WERI-Rb-1 (cell line): ENCODE data around the gene PHKB.

Experiments
- DNase-seq: peaks from one replicate; pipeline ENCODE4 v3.0.0-alpha.2; 2020
- H3K27ac ChIP-seq: fragments of 250-450 bp; sonication (Bioruptor Pico); 2 replicates; pipeline ENCODE4 v1.5.1; 2020; ENCODE audit warnings: mild to moderate bottlenecking, moderate library complexity
- H3K27me3 ChIP-seq: fragments of 250-450 bp; sonication (Bioruptor Pico); 2 replicates; pipeline ENCODE4 v1.5.1; 2021; ENCODE audit warnings: mild to moderate bottlenecking, low read depth, moderate library complexity; ENCODE audit not compliant: insufficient read depth, severe bottlenecking
- H3K36me3 ChIP-seq: fragments of 250-450 bp; sonication (Bioruptor Pico); 2 replicates; pipeline ENCODE4 v1.5.1; 2020; ENCODE audit warnings: mild to moderate bottlenecking, moderate library complexity
- H3K4me3 ChIP-seq: 2 replicates; pipeline ENCODE4 v1.5.1; 2011; ENCODE audit warnings: low read depth, mild to moderate bottlenecking, control low read depth, low read length
- H3K9me3 ChIP-seq: fragments of 250-450 bp; sonication (Bioruptor Pico); 2 replicates; pipeline ENCODE4 v1.5.1; 2021; ENCODE audit warnings: mild to moderate bottlenecking, moderate library complexity; ENCODE audit not compliant: severe bottlenecking
- TF ChIP-seq, protein P1 (sequence below): IDR thresholded peaks from 2 replicates; pipeline ENCODE4 v1.5.1; 2011; ENCODE audit warnings: low read depth, mild to moderate bottlenecking, control low read depth, inconsistent platforms, low read length

PHKB gene

DNA sequence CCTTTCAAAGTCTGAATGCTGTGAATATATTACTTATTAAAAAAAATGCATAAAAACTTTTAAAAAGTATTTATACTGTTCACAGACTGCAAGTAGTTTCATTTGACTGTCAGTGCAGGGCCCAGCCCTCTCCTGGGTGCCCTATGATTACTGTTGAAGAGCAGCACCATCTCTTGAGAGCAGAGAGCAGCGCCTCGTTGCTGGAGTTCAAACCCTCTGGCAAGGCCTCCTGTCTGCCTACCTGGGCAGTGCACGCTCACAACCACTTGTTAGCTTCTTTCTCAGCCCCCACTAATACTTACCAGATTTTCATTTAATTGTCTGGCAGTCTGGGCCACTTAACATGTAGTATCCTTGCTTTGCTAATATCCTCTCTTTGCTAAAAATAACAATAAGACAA lies 233.4 kb downstream of the PHKB start:
- TF ChIP-seq, protein P1, sequence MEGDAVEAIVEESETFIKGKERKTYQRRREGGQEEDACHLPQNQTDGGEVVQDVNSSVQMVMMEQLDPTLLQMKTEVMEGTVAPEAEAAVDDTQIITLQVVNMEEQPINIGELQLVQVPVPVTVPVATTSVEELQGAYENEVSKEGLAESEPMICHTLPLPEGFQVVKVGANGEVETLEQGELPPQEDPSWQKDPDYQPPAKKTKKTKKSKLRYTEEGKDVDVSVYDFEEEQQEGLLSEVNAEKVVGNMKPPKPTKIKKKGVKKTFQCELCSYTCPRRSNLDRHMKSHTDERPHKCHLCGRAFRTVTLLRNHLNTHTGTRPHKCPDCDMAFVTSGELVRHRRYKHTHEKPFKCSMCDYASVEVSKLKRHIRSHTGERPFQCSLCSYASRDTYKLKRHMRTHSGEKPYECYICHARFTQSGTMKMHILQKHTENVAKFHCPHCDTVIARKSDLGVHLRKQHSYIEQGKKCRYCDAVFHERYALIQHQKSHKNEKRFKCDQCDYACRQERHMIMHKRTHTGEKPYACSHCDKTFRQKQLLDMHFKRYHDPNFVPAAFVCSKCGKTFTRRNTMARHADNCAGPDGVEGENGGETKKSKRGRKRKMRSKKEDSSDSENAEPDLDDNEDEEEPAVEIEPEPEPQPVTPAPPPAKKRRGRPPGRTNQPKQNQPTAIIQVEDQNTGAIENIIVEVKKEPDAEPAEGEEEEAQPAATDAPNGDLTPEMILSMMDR = peak; percentile 28; the same call in 1 of the 2 replicates
- no peaks in the 10 kb centered on the region for H3K9me3 ChIP-seq
- H3K27ac ChIP-seq = no peak overlapping the region
- no peaks in the 10 kb centered on the region for H3K27me3 ChIP-seq
- H3K4me3 ChIP-seq = no peak overlapping the region
- DNase-seq = no peak
- H3K36me3 ChIP-seq = peaks cover 8% of the 10 kb centered on the region; the same call in 1 of the 2 replicates

DNA sequence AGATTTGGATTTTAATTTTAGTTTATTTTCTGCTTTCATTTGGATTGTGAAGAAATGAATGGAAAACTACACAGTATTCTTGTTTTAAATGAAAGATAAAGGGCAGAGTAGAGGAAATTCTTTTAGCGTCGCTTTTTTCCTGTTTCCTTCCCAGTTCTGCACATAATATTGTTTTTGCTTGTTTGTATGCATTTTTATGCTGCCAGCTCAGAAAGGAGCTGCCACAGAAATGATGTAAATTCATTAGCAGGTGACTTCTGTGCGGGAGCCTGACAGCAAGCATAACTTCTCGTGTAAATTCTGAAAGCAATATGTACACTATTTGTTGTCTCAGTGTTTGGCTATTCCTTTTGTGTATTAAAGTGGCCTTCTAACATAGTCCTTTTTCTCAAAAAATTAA lies 234.6 kb downstream of the PHKB start:
- TF ChIP-seq, protein P1 = no peak
- no peaks in the 10 kb centered on the region for H3K27me3 ChIP-seq
- no peaks in the 10 kb centered on the region for H3K9me3 ChIP-seq
- no peak overlapping the region for H3K4me3 ChIP-seq
- no peak for DNase-seq
- H3K36me3 ChIP-seq = peaks cover 5% of the 10 kb centered on the region; the same call in 1 of the 2 replicates
- no peak overlapping the region for H3K27ac ChIP-seq

DNA sequence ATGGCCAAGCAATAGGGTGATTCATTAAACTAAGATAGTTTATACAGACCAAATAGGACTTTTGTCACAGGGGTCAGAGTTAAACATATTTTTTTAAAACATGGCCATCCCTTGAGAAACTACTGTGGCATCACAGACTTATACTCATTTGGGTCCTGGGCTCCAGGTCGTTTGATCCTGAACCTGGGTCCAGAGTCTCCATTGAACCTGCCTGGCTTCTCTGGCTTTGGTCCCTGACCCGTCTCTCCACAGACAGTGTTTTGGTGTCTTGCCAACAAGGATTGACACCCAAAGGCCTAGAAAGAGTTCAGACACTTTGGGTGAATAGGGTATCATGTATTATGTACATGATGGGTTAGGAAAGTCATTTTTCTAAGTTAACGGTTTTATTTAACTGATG lies 236.7 kb downstream of the PHKB start:
- TF ChIP-seq, protein P1 = no peak
- no peak overlapping the region for H3K4me3 ChIP-seq
- H3K27me3 ChIP-seq = no peaks in the 10 kb centered on the region
- DNase-seq = no peak
- no peaks in the 10 kb centered on the region for H3K9me3 ChIP-seq
- H3K36me3 ChIP-seq = peaks cover 5% of the 10 kb centered on the region; the same call in 1 of the 2 replicates
- no peak overlapping the region for H3K27ac ChIP-seq

DNA sequence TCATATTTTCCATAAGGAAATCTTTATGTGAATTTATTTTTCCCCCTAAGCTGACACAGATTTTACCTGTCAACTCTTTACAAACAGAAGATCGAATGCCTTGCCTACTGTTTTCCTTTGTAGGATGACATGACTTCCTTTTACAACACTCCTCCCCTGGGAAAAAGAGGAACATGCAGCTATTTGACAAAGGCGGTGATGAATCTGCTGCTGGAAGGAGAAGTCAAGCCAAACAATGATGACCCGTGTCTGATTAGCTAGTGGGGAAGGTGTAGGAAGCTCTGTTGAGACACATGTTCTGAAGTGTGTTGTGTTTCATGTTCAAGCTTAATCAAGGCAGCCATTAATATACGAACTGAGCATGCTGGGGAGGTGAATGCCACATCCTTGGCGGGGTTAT lies 238.0 kb downstream of the PHKB start:
- 0 out of 2 replicates have a peak, but pooled peaks cover under 1% of the 10 kb centered on the region for H3K36me3 ChIP-seq
- H3K27ac ChIP-seq = no peak overlapping the region
- TF ChIP-seq, protein P1 = no peak

DNA sequence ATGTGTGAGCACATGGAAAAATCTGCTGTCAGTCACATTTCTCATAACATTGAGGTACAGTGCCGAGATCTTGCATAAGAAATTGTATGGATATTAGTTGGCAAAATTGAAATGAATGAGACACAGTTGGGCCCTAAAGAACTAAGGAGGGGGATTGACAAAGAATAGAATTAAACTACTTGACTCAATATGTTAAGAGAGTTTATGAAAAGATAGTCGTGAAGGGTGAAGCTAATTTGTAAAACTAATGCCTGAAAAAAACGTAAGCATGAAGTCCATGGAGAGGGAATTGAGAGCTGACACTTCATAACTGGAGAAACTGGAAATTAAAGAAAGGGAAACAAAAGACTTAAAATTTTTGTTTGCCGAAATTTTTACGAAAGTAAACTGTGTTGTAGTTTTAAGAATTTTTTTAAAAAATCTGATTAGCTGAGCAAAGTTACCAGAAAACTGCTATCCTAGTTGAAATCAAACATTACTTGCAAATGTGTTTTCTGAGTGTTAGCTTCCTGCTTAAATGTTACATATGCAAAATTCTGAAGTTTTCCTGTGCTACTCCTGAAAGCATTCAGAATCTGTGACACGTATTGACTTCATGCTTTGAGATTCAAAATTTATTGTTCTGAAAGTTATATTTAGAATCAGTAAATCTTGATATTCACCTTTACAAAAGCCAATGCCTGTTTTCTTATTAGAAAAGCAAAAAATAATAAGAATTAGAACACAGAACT lies 239.9 kb downstream of the PHKB start:
- Histone ChIP-seq H3K4me3 (no peak overlapping the region), H3K36me3 (no peaks in the 10 kb centered on the region), H3K27me3 (no peaks in the 10 kb centered on the region), H3K9me3 (no peaks in the 10 kb centered on the region), H3K27ac (no peak overlapping the region)
- TF ChIP-seq, protein P1 = no peak
- DNase-seq = no peak

More for the DNA sequence above, 238.0 kb downstream of the PHKB start:
- Histone ChIP-seq H3K27me3 (no peaks in the 10 kb centered on the region), H3K9me3 (no peaks in the 10 kb centered on the region), H3K4me3 (no peak overlapping the region)
- DNase-seq = no peak

DNA sequence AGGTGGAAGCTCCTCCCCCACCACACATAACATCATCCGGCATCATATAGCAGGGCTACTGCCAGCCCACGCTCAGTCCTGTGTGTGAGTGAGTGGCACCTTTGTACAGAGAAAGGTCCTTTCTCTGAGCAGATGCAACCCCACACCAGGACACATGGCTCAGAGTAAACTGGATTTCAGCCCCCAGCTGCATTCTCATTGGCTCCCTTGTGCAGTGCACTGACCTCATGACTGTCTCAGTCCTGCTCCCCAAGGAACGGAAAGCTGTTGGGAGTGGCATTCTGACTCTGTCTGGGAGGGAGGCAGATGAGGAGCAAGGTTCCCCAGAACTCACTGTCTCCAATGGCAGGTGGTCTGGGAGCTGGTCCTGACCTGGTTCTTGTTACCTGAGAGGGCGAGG lies 244.1 kb downstream of the PHKB start:
- Histone ChIP-seq H3K4me3 (no peak overlapping the region), H3K9me3 (no peaks in the 10 kb centered on the region), H3K27ac (no peak overlapping the region), H3K36me3 (no peaks in the 10 kb centered on the region), H3K27me3 (no peaks in the 10 kb centered on the region)
- TF ChIP-seq, protein P1 = no peak
- DNase-seq = no peak
